GM12801 (cell line): ENCODE results near the gene PHACTR3.

Experiments used
- TF ChIP-seq, protein P1 (sequence below): IDR thresholded peaks from one replicate; pipeline ENCODE4 v1.5.1; 2011; ENCODE audit warnings: control low read depth; ENCODE audit not compliant: insufficient read length; ENCODE audit errors: extremely low read depth

PHACTR3 gene

GRCh38 chr20:59571551-59572314, 32.6 kb upstream of the PHACTR3 start:
- TF ChIP-seq, protein P1, sequence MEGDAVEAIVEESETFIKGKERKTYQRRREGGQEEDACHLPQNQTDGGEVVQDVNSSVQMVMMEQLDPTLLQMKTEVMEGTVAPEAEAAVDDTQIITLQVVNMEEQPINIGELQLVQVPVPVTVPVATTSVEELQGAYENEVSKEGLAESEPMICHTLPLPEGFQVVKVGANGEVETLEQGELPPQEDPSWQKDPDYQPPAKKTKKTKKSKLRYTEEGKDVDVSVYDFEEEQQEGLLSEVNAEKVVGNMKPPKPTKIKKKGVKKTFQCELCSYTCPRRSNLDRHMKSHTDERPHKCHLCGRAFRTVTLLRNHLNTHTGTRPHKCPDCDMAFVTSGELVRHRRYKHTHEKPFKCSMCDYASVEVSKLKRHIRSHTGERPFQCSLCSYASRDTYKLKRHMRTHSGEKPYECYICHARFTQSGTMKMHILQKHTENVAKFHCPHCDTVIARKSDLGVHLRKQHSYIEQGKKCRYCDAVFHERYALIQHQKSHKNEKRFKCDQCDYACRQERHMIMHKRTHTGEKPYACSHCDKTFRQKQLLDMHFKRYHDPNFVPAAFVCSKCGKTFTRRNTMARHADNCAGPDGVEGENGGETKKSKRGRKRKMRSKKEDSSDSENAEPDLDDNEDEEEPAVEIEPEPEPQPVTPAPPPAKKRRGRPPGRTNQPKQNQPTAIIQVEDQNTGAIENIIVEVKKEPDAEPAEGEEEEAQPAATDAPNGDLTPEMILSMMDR: no peak

GRCh38 chr20:59572515-59572914, 31.8 kb upstream of the PHACTR3 start:
- TF ChIP-seq, protein P1: no peak

DNA sequence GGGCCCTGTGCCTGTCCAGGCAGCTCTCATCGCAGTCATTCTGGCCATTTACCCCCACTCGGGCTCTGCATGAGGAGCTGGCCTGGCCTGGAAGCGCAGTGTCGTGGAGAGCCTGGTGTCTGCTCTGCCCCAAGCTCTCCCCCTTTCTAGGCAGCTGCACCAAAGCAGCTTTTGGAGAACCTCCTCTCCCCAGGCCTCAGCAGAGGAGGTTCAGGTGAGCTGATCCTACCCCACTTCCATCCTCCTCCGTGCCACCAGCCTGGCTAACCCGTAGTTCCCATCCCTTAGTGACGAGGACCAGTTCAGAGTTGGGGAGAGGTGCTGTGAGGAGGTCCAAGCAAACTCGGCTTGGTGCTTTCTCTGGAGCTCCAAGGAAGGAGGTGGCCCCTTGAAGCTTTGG, 30.5 kb upstream of the PHACTR3 start:
- TF ChIP-seq, protein P1: no peak

- TF ChIP-seq, protein P1: no peak
These were observed 30.0 kb upstream of the PHACTR3 start for GRCh38 chr20:59574308-59574707.

DNA sequence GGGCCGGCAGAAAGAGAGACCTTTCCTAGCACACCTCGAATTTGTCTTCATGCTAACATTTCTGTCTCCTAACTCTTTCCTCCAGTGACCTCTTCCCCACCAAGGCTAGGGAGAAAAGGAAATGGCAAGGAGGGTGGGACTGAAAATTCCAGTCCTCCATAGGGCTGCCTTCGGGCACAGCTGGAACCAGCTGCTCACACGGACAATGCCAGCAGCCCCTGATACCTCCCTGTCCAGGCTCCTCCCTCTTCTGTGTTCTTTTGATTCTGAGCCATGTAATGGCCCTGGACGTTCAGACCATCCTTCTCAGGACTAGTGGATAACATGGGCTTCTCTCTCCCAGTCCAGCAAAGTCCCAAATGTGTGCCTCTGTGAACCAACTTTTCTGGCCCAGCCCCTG, 29.1 kb upstream of the PHACTR3 start:
- TF ChIP-seq, protein P1: no peak

DNA sequence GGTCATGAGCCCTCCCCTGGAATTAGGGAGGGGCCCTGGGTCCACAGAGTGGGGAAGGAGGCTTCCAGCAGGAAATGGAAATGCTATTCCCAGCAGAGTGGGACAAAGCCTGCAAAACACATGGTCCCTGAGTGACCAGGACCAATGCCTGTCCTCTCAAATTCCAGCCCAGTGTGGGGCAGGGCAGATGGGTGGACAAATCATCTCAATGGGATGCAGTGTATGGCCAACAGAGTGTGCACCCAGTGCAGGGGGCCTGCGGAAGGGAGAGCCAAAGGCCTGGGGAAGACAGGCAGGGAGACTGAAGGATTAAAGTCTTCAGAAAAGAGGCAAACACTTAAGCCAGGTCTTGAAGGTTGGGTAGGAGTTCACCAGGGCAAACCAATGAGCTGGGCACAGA, 28.7 kb upstream of the PHACTR3 start:
- TF ChIP-seq, protein P1: no peak

DNA sequence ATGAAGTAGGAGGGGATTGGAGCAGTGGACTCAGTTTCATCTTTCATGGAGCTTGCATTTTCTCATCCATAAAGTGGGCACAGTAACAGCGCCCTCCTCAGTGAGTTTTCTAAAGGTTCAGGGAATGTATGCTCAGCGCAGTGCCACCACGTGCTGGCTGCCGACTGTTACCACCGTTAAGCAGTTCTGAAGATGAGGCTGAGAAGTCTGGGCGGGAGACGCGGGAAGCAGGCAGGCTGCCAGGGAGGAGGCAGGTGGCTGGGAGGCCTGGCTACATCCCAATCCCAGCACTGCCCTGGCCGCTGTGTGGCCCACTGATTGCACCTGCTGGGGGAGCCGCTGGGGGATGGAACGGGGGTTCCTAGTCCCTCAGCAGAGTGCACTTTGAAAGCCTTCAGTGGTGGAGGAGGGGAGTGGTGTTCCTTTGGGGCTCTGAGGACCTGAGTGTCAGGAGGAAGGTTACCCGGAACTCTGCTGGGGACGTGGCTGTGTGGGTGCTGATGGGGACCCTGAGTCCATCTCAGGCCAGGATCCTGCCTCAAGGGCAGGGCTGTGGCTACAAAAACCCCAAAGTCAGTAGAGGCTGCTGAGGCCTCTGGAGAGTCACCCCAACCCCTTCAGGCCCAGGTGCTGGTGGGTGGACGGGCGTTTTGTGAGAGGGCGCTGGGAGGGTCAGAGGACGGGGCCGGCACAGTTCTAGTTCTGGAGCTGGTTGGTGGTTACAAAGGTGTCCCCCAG, 28.0 kb upstream of the PHACTR3 start:
- TF ChIP-seq, protein P1: no peak
